Hepatocyte (in vitro differentiated cells): Measurements from ENCODE around the gene COPS6. TPM values are rescaled to one million over a fixed set of nuclear protein-coding genes. Genes with fewer than 3 reads are reported as not detected.
A peak's percentile ranks its signal among the peaks of the same experiment; 100 is the strongest.

Source experiments
- DNase-seq: peaks from one replicate; pipeline ENCODE4 v3.0.0-alpha.2; 2016; ENCODE audit warnings: low spot score
- H2AFZ ChIP-seq: fragments of 200-600 bp; sonication (generic); 2 replicates; pipeline ENCODE4 v1.6.0; 2016; ENCODE audit warnings: antibody characterized with exemption, mild to moderate bottlenecking
- H3K27ac ChIP-seq: fragments of 200-600 bp; sonication (generic); 2 replicates; pipeline ENCODE4 v1.5.1; 2016; ENCODE audit warnings: mild to moderate bottlenecking
- H3K27me3 ChIP-seq: fragments of 200-600 bp; sonication (generic); 2 replicates; pipeline ENCODE4 v1.6.1; 2016
- H3K36me3 ChIP-seq: fragments of 200-600 bp; sonication (generic); replicated peaks from 2 replicates; pipeline ENCODE4 v1.5.1; 2016; ENCODE audit warnings: low read depth; ENCODE audit not compliant: insufficient read depth
- H3K4me1 ChIP-seq: fragments of 200-600 bp; sonication (generic); 2 replicates; pipeline ENCODE4 v1.5.1; 2016; ENCODE audit warnings: mild to moderate bottlenecking, moderate library complexity; ENCODE audit not compliant: insufficient read depth
- H3K4me2 ChIP-seq: fragments of 200-600 bp; sonication (generic); 2 replicates; pipeline ENCODE4 v1.6.0; 2016
- H3K4me3 ChIP-seq: fragments of 200-600 bp; sonication (generic); 2 replicates; pipeline ENCODE4 v1.5.1; 2016; ENCODE audit warnings: mild to moderate bottlenecking
- H3K79me2 ChIP-seq: fragments of 200-600 bp; sonication (generic); 2 replicates; pipeline ENCODE4 v1.6.0; 2017; ENCODE audit warnings: mild to moderate bottlenecking
- H3K9me2 ChIP-seq: fragments of 200-600 bp; sonication (generic); replicated peaks from 2 replicates; pipeline ENCODE4 v1.6.0; 2017; ENCODE audit warnings: mild to moderate bottlenecking; ENCODE audit not compliant: insufficient read depth
- H3K9me3 ChIP-seq: fragments of 200-600 bp; sonication (generic); 2 replicates; pipeline ENCODE4 v1.5.1; 2016; ENCODE audit warnings: low read depth, mild to moderate bottlenecking
- H4K20me1 ChIP-seq: fragments of 200-600 bp; sonication (generic); 2 replicates; pipeline ENCODE4 v1.6.0; 2016; ENCODE audit warnings: mild to moderate bottlenecking; ENCODE audit not compliant: insufficient read depth, poor library complexity, severe bottlenecking
- CTCF ChIP-seq: fragments of 200-600 bp; sonication (generic); IDR thresholded peaks from 2 replicates; pipeline ENCODE4 v1.5.1; 2016; ENCODE audit warnings: antibody characterized with exemption, mild to moderate bottlenecking; ENCODE audit not compliant: poor library complexity
- EZH2 ChIP-seq: fragments of 200-600 bp; sonication (generic); IDR thresholded peaks from 2 replicates; pipeline ENCODE4 v1.6.1; 2016; ENCODE audit warnings: antibody characterized with exemption, mild to moderate bottlenecking, borderline replicate concordance
- EZH2phosphoT487 ChIP-seq: fragments of 200-600 bp; sonication (generic); IDR thresholded peaks from one replicate; pipeline ENCODE4 v1.6.1; 2018; ENCODE audit warnings: antibody characterized with exemption, mild to moderate bottlenecking, low read depth, moderate library complexity; ENCODE audit not compliant: unreplicated experiment, severe bottlenecking
- WGBS: methylation state at CpG from one replicate; pipeline ENCODE4 v1.1.6; 2016; ENCODE audit warnings: low lambda C conversion rate; ENCODE audit errors: missing lambda C conversion rate; 5-methylcytosine and 5-hydroxymethylcytosine counted together
- polyA plus RNA-seq: library from polyadenylated mRNA; unstranded; fragments of >200 nt; fragmentation: Nextera tagmentation; extraction: Ambion mirVana; gene quantifications from 2 replicates; pipeline ENCODE4 v1.2.1, GENCODE V29; 2016
- total RNA-seq: library from RNA; depleted of rRNA; stranded (reverse); fragments of >200 nt; gene quantifications from 2 replicates; pipeline ENCODE4 v1.2.3, GENCODE V29; 2014

COPS6 gene
- total and polyA plus RNA-seq, 2 experiments from 2014 or later: 41.9 to 163 TPM

DNA sequence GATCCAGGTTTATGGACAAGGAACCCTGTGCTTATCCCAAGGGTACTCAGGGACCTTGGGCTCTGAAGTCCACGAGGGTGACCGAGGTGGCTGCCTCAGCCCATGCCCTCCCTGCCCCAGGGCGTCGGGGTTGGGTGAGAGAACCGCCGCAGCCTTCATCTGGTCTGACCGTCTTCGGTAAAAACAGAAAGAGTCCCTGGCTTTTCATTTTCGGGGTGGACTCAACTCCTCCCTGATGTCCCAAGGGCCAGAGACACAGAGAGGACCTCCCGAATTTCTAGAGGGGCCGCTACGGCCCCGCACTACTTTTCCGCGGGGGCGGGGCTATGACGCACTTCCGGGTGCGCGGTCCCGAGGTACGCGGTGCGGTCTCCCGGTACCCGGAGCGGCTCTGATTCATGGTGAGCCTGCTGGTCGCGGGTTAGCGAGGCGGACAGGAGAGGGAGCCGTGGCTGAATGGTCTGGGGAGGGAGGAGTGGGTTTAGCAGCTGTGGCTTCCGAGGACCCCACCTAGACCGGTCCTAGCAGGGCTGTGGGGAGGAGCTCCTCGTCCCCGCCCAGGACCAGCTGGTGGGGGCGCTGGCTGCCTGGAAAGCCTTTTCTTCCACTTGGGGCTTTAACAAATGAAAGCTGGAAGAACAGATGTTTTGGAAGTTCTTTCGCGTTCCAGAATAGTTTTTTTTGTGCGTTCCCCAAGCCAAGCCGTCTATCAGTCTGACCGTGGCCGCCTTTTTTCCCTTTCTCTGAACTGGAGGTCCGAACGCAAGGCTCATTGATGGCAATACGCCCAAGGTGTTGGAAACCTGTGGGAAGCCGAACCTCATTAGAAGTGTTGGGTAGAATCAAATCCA is 39.1 kb upstream of the COPS6 start, which contains the start of gene ZSCAN21:
TSS of gene ZSCAN21 (plus strand) at position 334 of the 851 bp plus-strand sequence. CDS start 7,233 bp downstream, outside the sequence.
- H4K20me1 ChIP-seq: no peaks in the 10 kb centered on the region
- no peaks in the 10 kb centered on the region for H3K36me3 ChIP-seq
- H3K9me3 ChIP-seq: no peaks in the 10 kb centered on the region
- peak within 1 kb of the TSS; percentile 83 for H2AFZ ChIP-seq
- no peaks in the 10 kb centered on the region for H3K27me3 ChIP-seq
- no peaks in the 10 kb centered on the region for H3K4me1 ChIP-seq
- peak within 1 kb of the TSS; percentile 56 for H3K4me3 ChIP-seq
- H3K4me2 ChIP-seq: peak within 1 kb of the TSS; percentile 75
- no peak for TF ChIP-seq EZH2phosphoT487
- TF ChIP-seq CTCF: peak; percentile 27
- no peak for TF ChIP-seq EZH2
- H3K27ac ChIP-seq: peak within 1 kb of the TSS; percentile 98
- DNase-seq: peak; percentile 92
- WGBS: 3% methylated on average over 47 of the region's 47 CpGs
- peaks cover 30% of the 10 kb centered on the region for H3K79me2 ChIP-seq
- H3K9me2 ChIP-seq: no peaks in the 10 kb centered on the region

- no peaks in the 10 kb centered on the region for H4K20me1 ChIP-seq
- no peak overlapping the region for H2AFZ ChIP-seq
- no peaks in the 10 kb centered on the region for H3K27me3 ChIP-seq
- no peaks in the 10 kb centered on the region for H3K9me2 ChIP-seq
- no peaks in the 10 kb centered on the region for H3K4me1 ChIP-seq
- H3K9me3 ChIP-seq: no peaks in the 10 kb centered on the region
- WGBS: 95% methylated on average over 3 of the region's 3 CpGs
- no peaks in the 10 kb centered on the region for H3K36me3 ChIP-seq
- H3K27ac ChIP-seq: no peak overlapping the region
- H3K4me2 ChIP-seq: no peak overlapping the region
- H3K4me3 ChIP-seq: no peak overlapping the region
- no peak for TF ChIP-seq EZH2
- no peak for TF ChIP-seq CTCF
- TF ChIP-seq EZH2phosphoT487: no peak
- DNase-seq: no peak
- peaks cover 30% of the 10 kb centered on the region for H3K79me2 ChIP-seq
These were observed 37.2 kb upstream of the COPS6 start for GRCh38 chr7:100051611-100052010.

- 91% methylated on average over 3 of the region's 3 CpGs for WGBS
- Histone ChIP-seq H3K27ac (no peak overlapping the region), H4K20me1 (no peaks in the 10 kb centered on the region), H3K36me3 (no peaks in the 10 kb centered on the region), H3K27me3 (no peaks in the 10 kb centered on the region), H3K9me3 (no peaks in the 10 kb centered on the region), H3K4me1 (no peaks in the 10 kb centered on the region), H2AFZ (no peak overlapping the region), H3K4me3 (no peak overlapping the region), H3K4me2 (no peak overlapping the region), H3K9me2 (no peaks in the 10 kb centered on the region), H3K79me2 (peaks cover 30% of the 10 kb centered on the region)
- peak; percentile 69 for DNase-seq
- no peak for TF ChIP-seq EZH2
- no peak for TF ChIP-seq EZH2phosphoT487
- peak; percentile 39 for TF ChIP-seq CTCF
These were observed 35.6 kb upstream of the COPS6 start for GRCh38 chr7:100053215-100053614.
